ENCODE results near the gene NR5A1. TPM values are rescaled to one million over a fixed set of nuclear protein-coding genes. Genes with fewer than 3 reads are reported as not detected.

The NR5A1 gene
- total and polyA plus RNA-seq, 2 of the 13 experiments (the other 11 are each of a cell fraction or from before 2014, with no cell fraction given) = 28.9 to 44.7 TPM

DNA sequence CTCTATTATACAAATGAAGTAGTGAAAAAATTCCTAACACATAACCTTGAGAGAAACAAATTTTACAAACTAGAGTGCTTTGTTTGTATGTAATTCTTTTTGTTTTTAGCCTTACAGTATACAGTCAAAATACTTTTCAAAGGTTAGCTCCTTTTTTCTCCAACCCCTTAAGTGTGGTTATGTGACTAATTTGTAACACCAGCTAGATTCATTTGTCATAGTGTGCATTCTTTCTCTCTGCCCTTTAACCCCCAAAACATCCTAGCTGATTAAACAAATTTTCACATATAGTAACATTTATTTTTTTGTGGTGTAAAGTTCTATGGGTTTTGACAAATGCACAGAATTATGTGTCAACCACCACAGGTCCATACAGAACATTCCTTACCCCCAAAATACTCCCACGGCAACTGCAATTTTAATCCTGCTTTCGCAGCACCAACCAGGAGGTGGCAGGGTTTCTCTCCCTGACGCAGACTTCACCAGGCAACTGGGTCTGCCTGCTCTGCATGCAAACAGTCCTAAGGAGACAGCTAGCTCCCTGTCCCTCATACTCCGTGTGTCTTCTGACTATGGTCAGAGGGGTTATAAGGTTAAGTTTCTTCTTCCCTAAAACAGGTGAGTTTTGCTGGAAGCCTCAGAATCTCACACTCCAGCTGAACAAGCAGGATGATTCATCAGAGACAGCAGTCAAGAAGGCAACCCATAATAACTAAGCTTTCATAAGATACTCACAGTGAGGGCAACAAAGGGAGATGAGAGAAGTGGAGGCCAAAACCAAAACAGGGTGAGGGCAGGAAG is 44.5 kb upstream of the NR5A1 start (continued):
- TF ChIP-seq, protein P1, sequence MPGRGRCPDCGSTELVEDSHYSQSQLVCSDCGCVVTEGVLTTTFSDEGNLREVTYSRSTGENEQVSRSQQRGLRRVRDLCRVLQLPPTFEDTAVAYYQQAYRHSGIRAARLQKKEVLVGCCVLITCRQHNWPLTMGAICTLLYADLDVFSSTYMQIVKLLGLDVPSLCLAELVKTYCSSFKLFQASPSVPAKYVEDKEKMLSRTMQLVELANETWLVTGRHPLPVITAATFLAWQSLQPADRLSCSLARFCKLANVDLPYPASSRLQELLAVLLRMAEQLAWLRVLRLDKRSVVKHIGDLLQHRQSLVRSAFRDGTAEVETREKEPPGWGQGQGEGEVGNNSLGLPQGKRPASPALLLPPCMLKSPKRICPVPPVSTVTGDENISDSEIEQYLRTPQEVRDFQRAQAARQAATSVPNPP (CRISPR knock-in tag; IDR thresholded peaks at IDR 0.05) = no peak
- TF ChIP-seq, protein P2, sequence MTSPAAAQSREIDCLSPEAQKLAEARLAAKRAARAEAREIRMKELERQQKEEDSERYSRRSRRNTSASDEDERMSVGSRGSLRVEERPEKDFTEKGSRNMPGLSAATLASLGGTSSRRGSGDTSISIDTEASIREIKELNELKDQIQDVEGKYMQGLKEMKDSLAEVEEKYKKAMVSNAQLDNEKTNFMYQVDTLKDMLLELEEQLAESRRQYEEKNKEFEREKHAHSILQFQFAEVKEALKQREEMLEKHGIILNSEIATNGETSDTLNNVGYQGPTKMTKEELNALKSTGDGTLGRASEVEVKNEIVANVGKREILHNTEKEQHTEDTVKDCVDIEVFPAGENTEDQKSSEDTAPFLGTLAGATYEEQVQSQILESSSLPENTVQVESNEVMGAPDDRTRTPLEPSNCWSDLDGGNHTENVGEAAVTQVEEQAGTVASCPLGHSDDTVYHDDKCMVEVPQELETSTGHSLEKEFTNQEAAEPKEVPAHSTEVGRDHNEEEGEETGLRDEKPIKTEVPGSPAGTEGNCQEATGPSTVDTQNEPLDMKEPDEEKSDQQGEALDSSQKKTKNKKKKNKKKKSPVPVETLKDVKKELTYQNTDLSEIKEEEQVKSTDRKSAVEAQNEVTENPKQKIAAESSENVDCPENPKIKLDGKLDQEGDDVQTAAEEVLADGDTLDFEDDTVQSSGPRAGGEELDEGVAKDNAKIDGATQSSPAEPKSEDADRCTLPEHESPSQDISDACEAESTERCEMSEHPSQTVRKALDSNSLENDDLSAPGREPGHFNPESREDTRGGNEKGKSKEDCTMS (CRISPR knock-in tag; conservative IDR thresholded peaks at IDR 0.05) = no peak
- TF ChIP-seq FOXA1 (IDR thresholded peaks at IDR 0.05) = no peak
- TF ChIP-seq FOXA1 (CRISPR knock-in tag; IDR thresholded peaks at IDR 0.05) = no peak
- TF ChIP-seq NFAT5 (CRISPR knock-in tag; IDR thresholded peaks at IDR 0.05) = no peak
- TF ChIP-seq ZMYM3 (CRISPR knock-in tag; IDR thresholded peaks at IDR 0.05) = peak; percentile 18; the same call in 1 of the 2 replicates
- TF ChIP-seq KLF11 (CRISPR knock-in tag; IDR thresholded peaks at IDR 0.05) = no peak
- TF ChIP-seq ZBTB39 (CRISPR knock-in tag; IDR thresholded peaks at IDR 0.05) = no peak
- no peak for TF ChIP-seq ZNF432 (CRISPR knock-in tag; IDR thresholded peaks at IDR 0.05; ENCODE audit: borderline replicate concordance)
- no peak for TF ChIP-seq ZNF672 (CRISPR knock-in tag; IDR thresholded peaks at IDR 0.05)
- TF ChIP-seq, protein P3, sequence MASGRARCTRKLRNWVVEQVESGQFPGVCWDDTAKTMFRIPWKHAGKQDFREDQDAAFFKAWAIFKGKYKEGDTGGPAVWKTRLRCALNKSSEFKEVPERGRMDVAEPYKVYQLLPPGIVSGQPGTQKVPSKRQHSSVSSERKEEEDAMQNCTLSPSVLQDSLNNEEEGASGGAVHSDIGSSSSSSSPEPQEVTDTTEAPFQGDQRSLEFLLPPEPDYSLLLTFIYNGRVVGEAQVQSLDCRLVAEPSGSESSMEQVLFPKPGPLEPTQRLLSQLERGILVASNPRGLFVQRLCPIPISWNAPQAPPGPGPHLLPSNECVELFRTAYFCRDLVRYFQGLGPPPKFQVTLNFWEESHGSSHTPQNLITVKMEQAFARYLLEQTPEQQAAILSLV (CRISPR knock-in tag; IDR thresholded peaks at IDR 0.05; ENCODE audit: borderline replicate concordance) = no peak
- TF ChIP-seq ZKSCAN8 (CRISPR knock-in tag; IDR thresholded peaks at IDR 0.05; ENCODE audit: borderline replicate concordance) = no peak
- no peak for TF ChIP-seq TGIF2 (CRISPR knock-in tag; IDR thresholded peaks at IDR 0.05)
- no peak for TF ChIP-seq SMARCC2 (IDR thresholded peaks at IDR 0.05)
- TF ChIP-seq SKI (IDR thresholded peaks at IDR 0.05; ENCODE audit: partially characterized antibody) = no peak
- no peak for TF ChIP-seq JUND (CRISPR knock-in tag; IDR thresholded peaks at IDR 0.05)
- TF ChIP-seq NFYB (CRISPR knock-in tag; IDR thresholded peaks at IDR 0.05) = no peak
- TF ChIP-seq ZBTB8A (CRISPR knock-in tag; IDR thresholded peaks at IDR 0.05; ENCODE audit: borderline replicate concordance, low read depth) = no peak
